Measurements from ENCODE around the gene EIF4E1B.

DNA sequence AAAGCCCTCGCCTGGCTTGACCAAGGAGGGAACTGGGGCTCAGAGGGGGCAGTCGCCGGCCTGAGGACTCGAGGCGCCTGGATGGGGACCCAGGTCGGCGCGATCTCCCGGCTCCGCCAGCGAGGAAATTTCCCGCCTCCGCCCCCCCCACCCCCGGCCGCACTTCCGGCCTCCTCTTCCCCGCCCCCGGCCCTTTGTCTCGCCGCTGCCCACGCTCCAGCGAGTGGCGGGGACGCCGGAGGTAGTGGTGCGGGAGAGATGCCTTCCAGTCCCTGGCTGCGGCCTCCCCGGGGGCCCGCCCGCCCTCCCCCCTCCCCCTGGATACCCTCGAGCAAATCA, 20.1 kb upstream of the EIF4E1B start:
- TF ChIP-seq POLR2AphosphoS5 (IDR thresholded peaks at IDR 0.05) (no peak), CTCF (IDR thresholded peaks at IDR 0.05) (no peak)
